H54 (cell line): ENCODE results near the gene RAB11FIP3.
"Not testable (repeated sequence)": the region's sequence is repeated elsewhere in the genome, so short reads cannot be mapped to it uniquely, and the experiment has no call there.

ENCODE experiments used
- DNase-seq: peaks from one replicate; pipeline ENCODE4 v3.0.0; 2011; ENCODE audit warnings: low spot score, mixed read lengths; ENCODE audit not compliant: insufficient read length
- FAIRE-seq: peaks from 3 replicates; lab custom pipeline; 2011; peaks lifted over from hg19 to GRCh38; lab: Jason Lieb, UNC
- POLR2A ChIP-seq: IDR thresholded peaks from 2 replicates; pipeline ENCODE4 v1.6.1; 2011; ENCODE audit warnings: low read depth, mild to moderate bottlenecking, low read length

The RAB11FIP3 gene

GRCh38 chr16:383326-384051, 42.0 kb upstream of the RAB11FIP3 start:
- TF ChIP-seq POLR2A: no peak
- no peak for FAIRE-seq
- DNase-seq: no peak

GRCh38 chr16:386641-387156, 38.8 kb upstream of the RAB11FIP3 start:
- TF ChIP-seq POLR2A: no peak
- DNase-seq: no peak
- no peak for FAIRE-seq

- not testable (repeated sequence) for FAIRE-seq, DNase-seq
Observed at GRCh38 chr16:387761-388666, 37.4 kb upstream of the RAB11FIP3 start.

DNA sequence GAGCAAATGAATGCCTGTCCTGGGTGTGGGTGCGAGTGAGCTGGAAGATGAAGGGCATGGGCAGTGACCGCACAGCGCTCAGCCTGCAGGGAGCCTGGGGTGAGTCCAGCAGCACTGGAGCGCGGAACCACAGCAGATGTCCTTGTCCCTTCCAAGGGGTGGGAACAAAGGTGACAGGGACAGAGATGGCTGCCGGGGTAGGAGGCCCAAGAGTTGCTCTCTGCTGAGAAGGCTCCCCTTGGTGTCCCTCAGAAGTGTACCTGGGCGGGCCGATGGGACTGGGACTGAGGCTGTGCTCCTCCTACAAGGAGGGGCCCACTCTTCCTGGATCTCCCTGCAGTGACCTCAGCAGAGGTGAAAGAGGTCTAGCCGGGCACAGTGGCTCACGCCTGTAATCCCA, 36.1 kb upstream of the RAB11FIP3 start:
- no peak for DNase-seq
- no peak for FAIRE-seq

GRCh38 chr16:391885-392335, 33.5 kb upstream of the RAB11FIP3 start:
- FAIRE-seq: no peak
- no peak for TF ChIP-seq POLR2A
- DNase-seq: peak; percentile 80

More for the DNA sequence above, 36.1 kb upstream of the RAB11FIP3 start:
- no peak for TF ChIP-seq POLR2A

GRCh38 chr16:392450-393030, 32.9 kb upstream of the RAB11FIP3 start:
- FAIRE-seq (no peak), DNase-seq (no peak)
- no peak for TF ChIP-seq POLR2A

DNA sequence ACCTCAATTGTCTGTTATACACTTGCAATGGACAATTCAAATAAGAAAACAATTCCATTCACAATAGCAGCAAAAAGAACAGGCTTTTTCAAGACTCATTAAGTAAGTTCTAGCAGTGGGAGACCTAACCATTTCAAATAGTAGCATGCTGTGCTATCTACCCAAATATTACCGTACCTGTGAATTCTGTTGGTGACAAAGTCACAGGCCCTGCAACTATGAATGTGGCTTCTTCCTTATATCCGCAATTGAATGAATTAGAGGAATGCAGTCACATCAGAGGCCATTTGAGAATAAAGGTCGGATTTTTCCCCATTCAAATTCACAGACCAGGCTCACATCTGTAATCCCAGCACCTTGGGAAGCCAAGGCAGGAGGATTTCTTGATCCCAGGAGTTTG, 29.2 kb upstream of the RAB11FIP3 start:
- DNase-seq (no peak), FAIRE-seq (no peak)
- no peak for TF ChIP-seq POLR2A

- no peak for TF ChIP-seq POLR2A
- FAIRE-seq: no peak
- peak; percentile 74 for DNase-seq
Observed at GRCh38 chr16:396605-397004, 28.8 kb upstream of the RAB11FIP3 start.

- no peak for FAIRE-seq
- DNase-seq: peak; percentile 59
- TF ChIP-seq POLR2A: peak; percentile 24; the same call in 1 of the 2 replicates
Observed at GRCh38 chr16:397135-397661, 28.3 kb upstream of the RAB11FIP3 start, which contains the start of gene NME4. TSS of gene NME4 (plus strand) at chr16:397199. CDS start at chr16:397223, 24 bp downstream.

GRCh38 chr16:397736-398332, 27.6 kb upstream of the RAB11FIP3 start:
- no peak for TF ChIP-seq POLR2A
- DNase-seq (no peak), FAIRE-seq (no peak)

- no peak for TF ChIP-seq POLR2A
- DNase-seq: no peak
- FAIRE-seq: no peak
Observed at GRCh38 chr16:398561-399339, 26.7 kb upstream of the RAB11FIP3 start.

DNA sequence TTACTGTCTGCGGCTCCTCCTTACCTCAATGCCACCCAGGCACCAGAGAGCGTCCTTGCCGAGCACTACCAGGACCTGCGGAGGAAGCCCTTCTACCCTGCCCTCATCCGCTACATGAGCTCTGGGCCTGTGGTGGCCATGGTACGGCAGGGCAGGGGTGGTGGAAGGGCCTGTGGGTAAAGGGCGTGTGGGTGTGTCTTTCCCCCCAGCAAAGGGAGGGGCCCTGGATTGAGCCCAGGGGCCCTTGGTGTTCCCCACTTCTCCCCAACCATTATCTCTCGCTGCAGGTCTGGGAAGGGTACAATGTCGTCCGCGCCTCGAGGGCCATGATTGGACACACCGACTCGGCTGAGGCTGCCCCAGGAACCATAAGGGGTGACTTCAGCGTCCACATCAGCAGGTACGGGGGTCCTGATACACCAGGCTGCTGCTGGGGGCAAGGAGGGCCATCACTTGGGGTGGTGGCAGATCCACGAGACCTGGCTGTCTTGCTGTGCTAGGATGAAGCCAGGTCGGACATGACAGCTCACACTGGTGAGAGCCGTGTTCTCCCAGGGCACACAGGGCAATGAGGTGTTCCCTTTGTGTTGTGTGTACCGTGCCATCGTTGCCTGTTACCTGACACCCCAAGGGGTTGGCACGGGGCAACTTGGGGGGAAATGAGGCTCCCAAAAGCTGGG, 26.0 kb upstream of the RAB11FIP3 start:
- DNase-seq (no peak), FAIRE-seq (no peak)
- no peak for TF ChIP-seq POLR2A
